ENCODE results near the gene CASP8. TPM values are rescaled to one million over a fixed set of nuclear protein-coding genes. Genes with fewer than 3 reads are reported as not detected.

Gene CASP8
- total and polyA plus RNA-seq, 2 of the 13 experiments (the other 11 are each of a cell fraction or from before 2014, with no cell fraction given): 25.0 to 52.8 TPM

DNA sequence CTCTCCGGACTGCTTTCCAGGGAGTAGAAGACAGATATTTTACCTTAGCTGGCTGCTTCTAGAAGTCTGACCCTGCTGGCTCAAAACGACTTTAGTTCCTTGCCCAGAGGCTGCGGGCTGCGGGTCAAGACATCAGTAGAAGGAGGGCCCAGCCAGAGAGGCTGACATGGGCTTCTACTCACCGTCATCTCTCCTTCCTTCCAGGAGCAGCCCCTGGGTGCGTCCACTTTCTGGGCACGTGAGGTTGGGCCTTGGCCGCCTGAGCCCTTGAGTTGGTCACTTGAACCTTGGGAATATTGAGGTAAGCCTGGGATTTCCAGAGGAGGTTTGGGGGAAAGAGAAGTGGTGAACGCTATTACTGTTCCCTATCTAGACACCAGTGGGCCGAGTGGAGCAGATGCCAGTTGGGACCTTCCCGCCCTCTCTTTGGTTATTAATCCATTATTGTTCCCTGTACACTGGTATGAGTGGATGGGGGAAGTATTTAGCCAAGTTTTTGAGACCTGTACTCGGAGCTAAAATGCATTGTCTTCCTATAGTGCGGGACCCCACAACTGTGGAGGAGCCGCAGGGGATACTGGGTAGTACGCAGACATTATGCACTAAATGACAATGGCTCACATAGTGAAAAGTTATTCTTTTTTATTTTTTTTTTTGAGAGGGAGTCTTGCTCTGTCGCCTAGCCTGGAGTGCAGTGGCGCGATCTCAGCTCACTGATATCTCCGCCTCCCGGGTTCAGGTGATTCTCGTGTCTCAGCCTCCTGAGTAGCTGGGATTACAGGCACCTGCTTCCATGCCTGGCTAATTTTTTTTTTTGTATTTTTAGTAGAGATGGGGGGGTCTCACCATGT is 26.3 kb upstream of the CASP8 start (continued):
- TF ChIP-seq, protein P1, sequence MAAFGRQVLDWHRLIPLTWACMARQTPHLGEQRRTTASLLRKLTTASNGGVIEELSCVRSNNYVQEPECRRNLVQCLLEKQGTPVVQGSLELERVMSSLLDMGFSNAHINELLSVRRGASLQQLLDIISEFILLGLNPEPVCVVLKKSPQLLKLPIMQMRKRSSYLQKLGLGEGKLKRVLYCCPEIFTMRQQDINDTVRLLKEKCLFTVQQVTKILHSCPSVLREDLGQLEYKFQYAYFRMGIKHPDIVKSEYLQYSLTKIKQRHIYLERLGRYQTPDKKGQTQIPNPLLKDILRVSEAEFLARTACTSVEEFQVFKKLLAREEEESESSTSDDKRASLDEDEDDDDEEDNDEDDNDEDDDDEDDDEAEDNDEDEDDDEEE (CRISPR knock-in tag; IDR thresholded peaks at IDR 0.05): no peak
- TF ChIP-seq POLR2A (IDR thresholded peaks at IDR 0.05; ENCODE audit: insufficient read depth in 1 of 2, low read depth in 2 of 2, low read length in 2 of 2) (no peak), ZNF563 (CRISPR knock-in tag; IDR thresholded peaks at IDR 0.05) (no peak), TRIM24 (CRISPR knock-in tag; IDR thresholded peaks at IDR 0.05) (no peak), FOXA3 (CRISPR knock-in tag; IDR thresholded peaks at IDR 0.05) (no peak), ZNF136 (CRISPR knock-in tag; IDR thresholded peaks at IDR 0.05; ENCODE audit: low read depth) (no peak), SMYD3 (CRISPR knock-in tag; IDR thresholded peaks at IDR 0.05) (no peak), ZNF816 (CRISPR knock-in tag; IDR thresholded peaks at IDR 0.05; ENCODE audit: borderline replicate concordance) (no peak; the same call in 1 of the 2 replicates), RFXANK (CRISPR knock-in tag; IDR thresholded peaks at IDR 0.05) (peak; percentile 44; the same call in 1 of the 2 replicates), KAT7 (CRISPR knock-in tag; IDR thresholded peaks at IDR 0.05; ENCODE audit: borderline replicate concordance) (no peak), PHF8 (CRISPR knock-in tag; IDR thresholded peaks at IDR 0.05) (peak; percentile 44), ZSCAN22 (CRISPR knock-in tag; IDR thresholded peaks at IDR 0.05) (no peak), KDM5A (IDR thresholded peaks at IDR 0.05; ENCODE audit: borderline replicate concordance, low read length) (no peak; the same call in 1 of the 2 replicates), KDM1A (CRISPR knock-in tag; IDR thresholded peaks at IDR 0.05) (no peak), ZNF503 (CRISPR knock-in tag; IDR thresholded peaks at IDR 0.05) (no peak), ZNF609 (CRISPR knock-in tag; IDR thresholded peaks at IDR 0.05; ENCODE audit: borderline replicate concordance) (no peak; the same call in 1 of the 2 replicates), SCMH1 (CRISPR knock-in tag; IDR thresholded peaks at IDR 0.05; ENCODE audit: borderline replicate concordance) (no peak), NR3C1 (CRISPR knock-in tag; IDR thresholded peaks at IDR 0.05) (no peak), MTA1 (CRISPR knock-in tag; IDR thresholded peaks at IDR 0.05; ENCODE audit: borderline replicate concordance) (no peak), ZNF543 (CRISPR knock-in tag; IDR thresholded peaks at IDR 0.05) (no peak), ZNF44 (CRISPR knock-in tag; IDR thresholded peaks at IDR 0.05) (0 out of 2 replicates have a peak, but pooled peaks have one; percentile 65)
- TF ChIP-seq, protein P2, sequence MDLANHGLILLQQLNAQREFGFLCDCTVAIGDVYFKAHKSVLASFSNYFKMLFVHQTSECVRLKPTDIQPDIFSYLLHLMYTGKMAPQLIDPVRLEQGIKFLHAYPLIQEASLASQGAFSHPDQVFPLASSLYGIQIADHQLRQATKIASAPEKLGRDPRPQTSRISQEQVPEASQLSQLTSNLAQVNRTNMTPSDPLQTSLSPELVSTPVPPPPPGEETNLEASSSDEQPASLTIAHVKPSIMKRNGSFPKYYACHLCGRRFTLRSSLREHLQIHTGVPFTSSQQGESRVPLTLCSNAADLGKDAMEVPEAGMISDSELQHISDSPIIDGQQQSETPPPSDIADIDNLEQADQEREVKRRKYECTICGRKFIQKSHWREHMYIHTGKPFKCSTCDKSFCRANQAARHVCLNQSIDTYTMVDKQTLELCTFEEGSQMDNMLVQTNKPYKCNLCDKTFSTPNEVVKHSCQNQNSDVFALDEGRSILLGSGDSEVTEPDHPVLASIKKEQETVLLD (CRISPR knock-in tag; IDR thresholded peaks at IDR 0.05; ENCODE audit: low read depth): no peak

All from HepG2 (cell line).